GM19239 (cell line): ENCODE data around the gene CHMP6.
"Not testable (repeated sequence)": the region's sequence is repeated elsewhere in the genome, so short reads cannot be mapped to it uniquely, and the experiment has no call there.

Experiments used
- DNase-seq: peaks from one replicate; pipeline ENCODE4 v3.0.0; 2011; ENCODE audit warnings: low spot score; ENCODE audit not compliant: insufficient read length
- FAIRE-seq: peaks from 2 replicates; lab custom pipeline; 2011; peaks lifted over from hg19 to GRCh38; lab: Jason Lieb, UNC

CHMP6 gene

DNA sequence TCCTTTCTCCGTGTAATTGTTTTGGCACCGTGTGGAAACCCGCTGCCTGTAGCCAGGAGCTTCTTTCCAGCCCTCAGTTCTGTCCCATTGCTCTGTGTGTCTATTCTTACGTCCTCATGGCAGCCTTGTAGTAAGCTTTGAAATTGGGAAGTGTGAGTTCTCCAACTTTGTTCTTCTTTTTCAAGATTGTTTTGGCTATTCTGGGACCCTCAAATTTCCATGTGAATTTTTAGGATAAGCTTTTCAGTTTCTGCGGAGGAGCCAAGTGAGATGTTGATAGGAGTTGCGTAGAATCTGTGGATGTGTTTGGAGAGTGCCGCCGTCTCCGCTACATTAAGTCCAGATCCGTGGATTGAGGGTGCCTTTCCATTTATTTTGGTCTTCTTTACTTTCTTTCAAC is 15.2 kb downstream of the CHMP6 start:
- FAIRE-seq (no peak), DNase-seq (no peak)

DNA sequence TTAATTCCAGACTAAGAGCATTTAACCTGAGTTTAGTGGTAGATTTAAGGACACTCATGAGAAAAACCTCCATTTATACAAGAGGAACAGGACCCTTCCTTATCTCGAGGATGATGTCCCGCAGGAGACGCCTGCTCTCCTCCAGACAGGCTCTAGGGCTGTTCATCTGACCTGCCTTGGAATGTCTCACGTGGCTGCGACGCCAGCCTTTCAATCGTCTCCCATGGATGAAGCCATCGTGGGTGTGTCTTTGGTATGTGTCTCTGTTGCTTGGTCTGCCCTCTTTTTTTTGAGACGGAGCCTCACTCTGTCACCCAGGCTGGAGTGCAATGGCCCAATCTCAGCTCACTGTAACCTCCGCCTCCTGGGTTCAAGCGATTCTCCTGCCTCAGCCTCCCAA is 16.5 kb downstream of the CHMP6 start:
- DNase-seq (no peak), FAIRE-seq (no peak)

DNA sequence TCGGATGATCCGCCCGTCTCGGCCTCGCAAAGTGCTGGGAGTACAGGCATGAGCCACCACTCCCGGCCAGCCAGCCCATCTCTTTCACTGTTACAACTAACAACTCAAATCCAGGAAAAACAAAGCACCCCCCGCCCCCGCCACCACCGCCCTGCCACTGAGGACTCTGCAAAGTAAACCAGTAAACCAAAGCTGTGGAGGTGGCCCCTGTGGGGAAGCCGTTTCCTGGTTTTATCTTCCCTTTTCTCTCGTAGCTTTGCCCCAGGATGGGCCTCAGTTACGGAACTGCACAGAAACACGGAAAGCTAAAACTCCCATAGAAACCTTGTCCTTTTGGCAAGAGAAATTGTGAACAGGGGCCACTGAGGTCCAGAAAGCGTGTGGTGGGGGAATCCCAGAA is 17.5 kb downstream of the CHMP6 start:
- DNase-seq (no peak), FAIRE-seq (no peak)

DNA sequence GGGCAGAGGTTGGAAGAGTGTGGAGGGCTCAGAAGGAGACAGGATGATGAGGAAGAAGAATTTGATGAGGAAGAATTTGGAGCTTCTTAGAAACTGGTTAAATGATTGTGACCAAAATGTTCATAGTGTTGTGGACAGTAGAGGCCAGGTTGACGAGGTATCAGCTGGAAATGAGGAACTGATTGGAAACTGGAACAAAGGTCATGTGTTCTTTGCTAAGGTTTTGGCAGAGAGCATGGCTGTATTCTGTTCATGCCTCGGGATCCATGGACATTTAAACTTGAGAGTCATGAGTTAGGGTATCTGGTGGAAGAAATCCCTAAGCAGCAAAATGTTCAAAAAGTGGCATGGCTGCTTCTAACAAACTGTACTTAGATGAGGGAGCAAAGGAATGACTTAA is 19.3 kb downstream of the CHMP6 start:
- DNase-seq (no peak), FAIRE-seq (no peak)

DNA sequence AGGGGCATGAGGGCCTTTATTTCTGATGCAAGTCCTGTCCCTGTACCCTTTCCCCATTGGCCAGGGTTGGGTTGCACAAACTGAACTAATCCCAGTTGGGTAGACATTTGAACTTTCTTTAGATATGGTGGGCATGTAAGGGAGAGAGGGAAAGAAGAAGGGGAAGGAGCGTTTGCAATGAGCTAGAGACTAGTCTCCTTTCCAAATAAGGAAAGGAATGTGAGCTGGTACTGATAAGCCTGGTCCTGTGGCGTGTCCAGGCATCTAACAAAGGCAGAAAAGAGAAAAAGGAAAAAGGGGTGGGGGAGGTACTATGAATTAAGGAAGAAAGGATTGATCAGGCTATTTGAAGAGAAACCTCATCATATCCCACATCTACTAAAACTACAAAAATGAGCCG is 20.3 kb downstream of the CHMP6 start:
- FAIRE-seq (no peak), DNase-seq (no peak)

DNA sequence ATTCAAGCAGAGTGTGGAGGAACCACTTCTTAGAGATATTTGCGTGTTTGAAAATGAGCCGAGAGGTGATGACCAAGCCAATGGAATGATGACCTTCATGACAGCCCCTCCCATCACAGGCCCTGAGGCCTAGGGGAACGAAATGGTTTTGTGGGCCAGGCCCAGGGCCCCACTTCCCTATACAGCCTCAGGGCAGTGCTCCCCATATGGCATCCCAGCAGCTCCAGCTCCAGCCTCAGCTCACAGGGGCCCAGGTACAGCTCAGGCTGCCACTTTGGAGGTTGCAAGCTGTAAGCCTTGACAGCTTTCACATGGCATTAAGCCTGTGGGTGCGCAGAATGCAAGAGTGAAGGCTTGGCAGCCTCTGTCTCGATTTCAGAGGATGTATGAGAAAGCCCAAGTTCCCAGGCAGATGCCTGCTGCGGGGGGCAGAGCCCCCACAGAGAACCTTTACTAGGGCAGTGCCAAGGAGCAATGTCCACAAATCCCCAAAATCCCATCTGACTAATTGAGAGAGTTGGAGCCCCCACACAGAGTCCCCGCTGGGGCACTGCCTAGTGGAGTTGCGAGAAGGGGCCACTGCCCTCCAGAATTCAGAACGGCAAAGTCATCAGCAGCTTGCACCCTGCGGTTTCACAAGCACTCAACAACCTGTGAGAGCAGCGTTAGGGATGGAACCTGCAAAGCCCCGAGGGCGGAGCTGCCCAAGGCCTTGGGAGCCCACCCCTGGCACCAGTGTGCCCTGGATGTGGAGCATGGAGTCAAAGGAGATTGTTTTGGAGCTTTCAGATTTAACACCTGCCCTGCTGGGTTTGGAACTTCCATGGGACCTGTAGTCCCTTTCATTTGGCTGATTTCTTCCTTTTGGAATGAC is 21.2 kb downstream of the CHMP6 start:
- FAIRE-seq (no peak), DNase-seq (no peak)

DNA sequence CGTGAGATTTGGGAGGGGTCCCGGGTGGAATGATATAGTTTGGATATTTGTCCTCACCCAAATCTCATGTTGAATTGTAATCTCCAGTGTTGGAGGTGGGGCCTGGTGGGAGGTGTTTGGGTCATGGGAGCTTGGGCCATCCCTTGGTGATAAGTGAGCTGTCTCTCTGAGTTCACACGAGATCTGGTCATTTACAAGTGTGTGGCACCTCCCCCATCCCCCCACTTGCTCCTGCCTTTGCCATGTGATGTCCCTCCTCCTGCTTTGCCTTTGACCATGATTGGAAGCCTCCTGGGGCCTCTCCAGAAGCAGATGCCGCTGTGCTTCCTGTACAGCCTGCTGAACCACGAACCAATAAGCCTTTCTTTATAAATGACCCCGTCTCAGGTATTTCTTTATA is 22.0 kb downstream of the CHMP6 start:
- FAIRE-seq (no peak), DNase-seq (no peak)

DNA sequence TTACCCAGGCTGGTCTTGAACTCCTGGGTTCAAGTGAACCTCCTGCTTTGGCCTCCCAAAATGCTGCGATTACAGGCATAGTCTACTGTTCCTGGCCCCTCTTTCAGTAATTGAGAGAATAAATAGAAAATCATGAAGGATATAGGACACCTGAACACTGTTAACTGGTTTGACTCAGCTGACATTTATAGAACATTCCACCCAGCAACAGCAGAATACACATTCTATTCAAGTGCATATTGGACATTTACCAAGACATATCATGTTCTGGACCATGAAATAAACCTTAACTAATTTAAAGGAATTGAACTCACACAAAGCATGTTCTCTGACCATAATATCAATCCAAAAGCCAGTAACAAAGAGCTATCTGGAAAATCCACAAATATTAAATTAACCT is 23.5 kb downstream of the CHMP6 start:
- no peak for DNase-seq
- FAIRE-seq, result no peak

DNA sequence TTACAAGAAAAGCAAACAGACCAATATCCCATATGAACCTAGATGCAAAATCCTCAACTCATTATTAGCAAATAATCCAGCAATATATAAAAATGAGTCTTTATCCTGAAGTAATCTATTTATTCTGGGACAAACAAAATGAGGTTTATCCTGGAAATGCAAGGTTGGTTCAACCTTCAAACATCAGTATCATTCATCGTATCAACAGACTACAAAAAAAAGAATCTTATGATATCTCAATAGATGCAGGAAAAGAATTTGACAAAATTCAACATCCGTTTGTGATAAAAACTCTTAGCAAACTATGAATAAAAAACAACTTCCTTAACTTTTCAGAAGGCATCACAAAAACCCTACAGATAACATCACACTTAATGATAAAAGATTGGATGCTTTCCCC is 24.9 kb downstream of the CHMP6 start:
- DNase-seq (no peak), FAIRE-seq (no peak)

DNA sequence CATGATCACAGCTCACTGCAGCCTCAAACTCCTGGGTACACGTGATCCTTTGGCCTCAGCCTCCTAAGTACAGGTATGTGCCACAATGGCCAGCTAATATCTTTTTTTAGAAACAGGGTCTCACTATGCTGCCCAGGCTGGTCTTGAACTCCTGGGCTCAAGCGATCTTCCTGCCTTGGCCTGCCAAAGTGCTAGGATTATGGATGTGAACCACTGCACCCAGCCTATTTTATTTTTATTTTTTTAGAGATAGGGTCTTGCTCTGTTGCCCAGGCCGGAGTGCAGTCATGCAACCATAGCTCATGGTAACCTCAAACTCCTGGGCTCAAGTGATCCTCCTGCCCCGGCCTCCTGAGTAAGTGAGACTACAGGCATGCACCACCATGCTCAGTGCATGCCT is 25.7 kb downstream of the CHMP6 start:
- FAIRE-seq, DNase-seq: not testable (repeated sequence)

DNA sequence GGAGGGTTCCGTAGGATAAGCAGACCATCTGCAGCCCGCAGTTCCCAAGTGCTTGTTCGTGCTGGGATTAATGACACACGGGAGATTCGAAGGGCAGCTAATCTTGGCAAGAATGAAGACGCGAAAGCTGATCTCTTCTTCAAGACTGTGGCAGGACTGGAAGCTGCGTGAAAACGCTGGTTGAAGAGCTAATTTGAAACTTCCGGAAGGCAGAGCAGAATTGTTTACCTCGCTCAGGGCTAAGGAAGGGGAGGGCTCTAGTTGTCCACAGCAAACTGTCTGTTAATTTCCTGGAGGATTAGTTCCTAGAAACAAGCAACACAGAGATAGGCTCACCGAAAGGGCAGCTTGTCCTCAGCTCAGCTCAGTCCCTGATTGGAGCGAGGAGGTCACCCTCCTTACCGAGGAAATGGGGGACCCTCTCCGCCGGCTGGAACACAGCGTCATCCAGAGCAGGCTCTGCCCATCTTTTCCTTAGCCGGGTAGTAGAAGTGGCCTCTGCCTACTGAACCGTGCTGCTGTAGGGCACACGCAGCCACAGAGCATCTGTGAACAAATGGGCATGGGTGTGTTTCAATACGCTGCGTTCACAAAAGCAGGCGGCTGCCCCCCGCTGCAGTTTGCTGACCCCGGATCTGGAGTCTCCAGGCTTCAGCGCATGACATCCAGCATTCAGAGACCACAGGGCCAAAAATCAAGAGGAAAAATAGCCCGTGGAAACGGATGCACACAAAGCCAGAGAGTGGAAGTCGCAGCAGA is 26.6 kb downstream of the CHMP6 start:
- DNase-seq (no peak), FAIRE-seq (peak; percentile 85)

DNA sequence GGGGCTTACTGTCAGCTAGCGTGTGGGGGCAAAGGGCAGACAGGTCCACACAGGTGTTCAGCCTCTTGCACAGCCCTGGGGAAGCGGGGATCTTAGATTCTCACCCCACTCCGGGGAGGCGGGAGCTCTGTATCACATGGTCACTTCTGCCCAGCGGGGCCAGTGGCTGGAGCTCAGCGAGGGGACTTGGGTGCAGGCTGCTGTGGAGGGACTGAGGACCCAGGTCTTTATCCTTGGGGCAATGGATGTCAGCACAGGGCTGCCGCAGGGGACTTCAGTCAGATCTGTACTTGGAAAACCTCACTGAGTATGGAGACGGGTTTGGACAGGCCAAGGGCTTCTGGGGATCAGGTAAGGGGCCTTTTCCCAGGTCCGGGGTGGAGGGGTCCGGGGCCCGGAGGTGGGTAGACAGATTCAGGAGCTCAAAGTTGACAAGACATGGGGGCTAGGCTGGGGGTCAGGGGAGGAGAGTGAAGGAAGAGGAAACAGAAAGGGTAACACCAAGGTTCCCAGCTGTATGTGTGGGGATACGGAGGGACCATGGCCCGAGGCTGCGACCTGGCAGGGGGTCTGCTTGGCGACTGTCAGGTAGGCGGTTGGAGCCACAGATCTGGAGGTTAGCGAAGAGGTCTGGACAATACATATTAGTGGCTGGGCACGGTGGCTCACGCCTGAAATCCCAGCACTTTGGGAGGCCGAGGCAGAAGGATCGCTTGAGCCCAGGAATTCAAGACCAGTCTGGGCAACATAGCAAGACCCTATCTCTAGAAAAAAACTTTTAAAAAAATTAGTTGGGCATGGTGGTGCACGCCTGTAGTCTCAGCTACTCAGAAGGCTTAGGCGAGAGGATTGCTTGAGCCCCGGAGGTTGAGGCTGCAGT is 28.2 kb downstream of the CHMP6 start:
- FAIRE-seq (no peak), DNase-seq (no peak)

DNA sequence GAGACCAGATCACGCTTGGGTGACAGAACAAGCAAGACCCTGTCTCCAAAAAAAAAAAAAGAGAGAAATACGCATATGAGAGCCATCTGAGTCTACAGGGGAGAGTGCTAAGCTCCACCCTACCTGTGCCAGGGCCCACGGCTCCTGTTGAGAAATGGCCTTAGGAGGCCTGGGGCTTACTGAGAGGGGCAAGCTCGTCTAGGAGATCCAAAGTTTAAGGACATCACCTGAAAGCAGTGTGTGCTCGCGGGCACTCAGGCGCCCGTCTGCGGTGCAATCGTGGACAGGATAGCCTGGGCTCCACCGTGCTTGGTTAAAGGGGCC is 28.8 kb downstream of the CHMP6 start:
- FAIRE-seq, result no peak

DNA sequence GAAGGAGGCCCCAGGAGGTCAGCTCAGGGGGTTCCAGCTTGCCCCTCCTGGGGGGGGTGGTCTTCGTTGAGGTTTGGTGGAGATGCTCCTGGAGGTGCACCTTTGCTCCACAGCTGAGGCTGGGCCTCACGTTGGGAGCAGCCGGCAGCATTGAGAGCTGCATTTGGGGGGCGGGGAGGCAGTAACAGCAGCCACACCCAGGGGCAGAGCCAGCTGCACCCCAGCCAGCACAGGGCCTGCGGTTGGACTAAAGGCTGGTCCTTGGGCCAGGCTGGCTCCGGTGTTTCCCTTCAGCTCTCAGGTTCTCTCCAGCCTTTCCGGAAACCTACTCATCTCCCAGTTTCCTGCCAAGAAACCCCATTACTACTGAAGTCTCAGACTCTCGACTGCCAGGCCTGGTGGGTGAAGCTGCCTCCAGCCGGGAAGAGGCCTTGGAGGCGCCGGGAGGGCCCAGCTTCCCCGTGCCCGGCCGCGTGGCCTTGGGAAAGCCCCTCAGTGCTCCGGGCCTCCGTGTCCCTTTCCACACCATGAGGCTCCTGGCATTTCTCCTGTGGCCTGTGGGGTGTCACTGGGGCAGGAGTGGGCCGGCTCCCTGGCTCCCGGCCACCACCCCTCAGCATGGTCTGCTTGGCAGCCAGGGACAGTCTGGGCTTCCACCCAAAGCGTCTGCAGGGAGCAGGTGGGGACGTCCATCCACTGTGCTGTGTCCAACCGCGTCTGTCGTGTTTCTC is 29.3 kb downstream of the CHMP6 start:
- FAIRE-seq (no peak), DNase-seq (no peak)

More for the DNA sequence above, 28.8 kb downstream of the CHMP6 start:
- DNase-seq, result no peak

DNA sequence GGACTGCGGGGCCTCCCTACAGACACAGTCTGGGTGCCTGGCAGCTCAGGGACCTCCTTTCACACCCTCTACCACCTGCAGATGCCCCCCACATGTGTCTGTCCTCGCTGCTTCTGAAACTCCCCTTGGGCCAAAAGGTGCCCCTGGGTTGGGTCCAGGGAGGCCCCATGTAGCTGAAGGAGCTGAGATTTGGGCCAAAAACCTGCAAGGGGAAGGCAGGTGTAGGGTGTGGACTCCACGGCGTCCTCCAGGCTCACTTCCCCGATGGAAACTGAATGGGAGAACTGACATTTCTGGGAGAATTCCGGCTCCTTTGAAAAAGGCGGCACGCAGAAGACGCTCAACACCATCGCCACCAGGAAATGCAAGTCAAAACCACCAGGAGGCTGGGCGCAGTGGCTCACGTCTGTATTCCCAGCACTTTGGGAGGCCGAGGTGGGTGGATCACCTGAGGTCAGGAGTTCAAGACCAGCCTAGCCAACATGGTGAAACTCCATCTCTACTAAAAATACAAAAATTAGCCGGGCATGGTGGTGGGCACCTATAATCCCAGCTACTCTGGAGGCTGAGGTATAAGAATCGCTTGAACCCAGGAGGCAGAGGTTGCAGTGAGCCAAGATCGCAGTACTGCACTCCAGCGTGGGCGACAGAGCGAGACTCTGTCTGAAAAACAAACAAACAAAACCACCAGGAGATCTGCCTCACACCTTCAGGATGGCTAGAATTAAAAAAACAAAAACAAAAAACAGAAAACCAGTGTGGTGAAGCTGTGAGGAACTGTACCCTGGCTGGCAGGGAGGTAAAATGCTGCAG is 30.1 kb downstream of the CHMP6 start:
- no peak for FAIRE-seq
- DNase-seq, result no peak

DNA sequence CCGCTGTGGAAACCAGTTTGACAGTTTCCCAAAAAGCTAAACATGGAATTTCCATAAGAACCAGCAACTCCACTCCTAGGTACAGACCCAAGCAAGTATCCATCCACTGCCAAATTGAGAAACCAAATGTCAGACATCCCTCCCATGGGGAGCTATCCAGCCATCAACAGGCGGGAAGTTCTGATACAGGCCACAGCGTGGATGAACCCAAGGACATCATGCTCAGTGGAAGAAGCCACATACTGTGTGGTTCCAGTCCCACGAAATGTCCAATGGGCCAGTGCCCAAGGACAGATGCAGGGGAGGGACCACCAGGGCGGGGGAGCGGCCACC is 30.7 kb downstream of the CHMP6 start:
- DNase-seq (no peak), FAIRE-seq (no peak)

DNA sequence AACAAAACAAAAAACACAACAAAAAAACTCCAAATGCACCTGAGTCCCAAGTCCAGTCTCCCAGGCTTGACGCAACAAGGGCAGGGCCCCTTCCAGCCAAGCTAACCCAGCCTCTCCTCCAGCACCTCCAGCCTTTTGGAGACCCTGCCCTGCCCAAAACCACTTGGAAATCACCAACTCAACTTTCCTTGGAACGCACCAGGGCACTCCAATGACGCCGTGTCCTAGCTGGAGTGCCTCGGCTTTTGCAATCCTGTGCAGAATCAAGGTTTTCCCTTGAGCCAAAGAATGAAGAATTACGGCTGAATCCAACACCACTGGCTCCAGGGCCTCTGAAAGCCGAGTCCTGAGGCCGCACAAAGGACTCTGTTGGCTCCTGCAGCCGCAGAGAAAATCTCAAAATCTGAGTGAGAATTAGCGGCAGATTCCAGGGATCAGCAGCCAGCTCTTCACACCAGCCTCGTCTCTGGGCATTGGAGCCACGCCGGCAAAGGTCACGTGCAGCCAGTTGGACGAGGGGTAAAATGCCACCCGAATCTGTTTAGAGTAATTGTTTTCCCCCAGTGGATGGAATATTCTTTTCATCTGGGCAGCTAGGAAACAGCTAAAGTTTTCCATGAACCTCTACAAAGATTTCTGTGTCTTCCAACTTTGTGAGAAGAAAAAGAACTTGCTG is 33.6 kb downstream of the CHMP6 start:
- FAIRE-seq, result no peak
- no peak for DNase-seq

DNA sequence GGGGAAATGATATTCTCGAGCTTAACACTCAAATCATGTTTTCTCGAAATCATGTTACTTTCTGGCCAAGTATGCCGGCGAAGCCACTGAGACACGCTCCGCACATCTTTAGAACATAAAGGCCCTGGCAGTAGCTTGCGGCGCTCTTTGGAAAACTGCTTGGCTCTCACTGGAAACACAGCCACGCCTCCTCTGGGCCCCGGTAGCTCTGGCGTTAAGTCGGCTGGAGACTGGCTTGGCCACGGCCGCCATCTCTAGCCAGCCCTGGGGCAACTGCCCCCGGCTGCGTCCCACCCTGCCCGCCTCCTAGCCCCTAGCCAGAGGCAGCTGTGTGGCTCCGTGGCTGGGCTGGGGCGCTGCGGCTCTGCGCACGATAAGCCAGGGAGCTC is 34.1 kb downstream of the CHMP6 start:
- DNase-seq (no peak), FAIRE-seq (no peak)
